ENCODE results near the gene CD6.
A peak's percentile ranks its signal among the peaks of the same experiment; 100 is the strongest.
"Not testable (repeated sequence)": the region's sequence is repeated elsewhere in the genome, so short reads cannot be mapped to it uniquely, and the experiment has no call there.

CD6 gene

DNA sequence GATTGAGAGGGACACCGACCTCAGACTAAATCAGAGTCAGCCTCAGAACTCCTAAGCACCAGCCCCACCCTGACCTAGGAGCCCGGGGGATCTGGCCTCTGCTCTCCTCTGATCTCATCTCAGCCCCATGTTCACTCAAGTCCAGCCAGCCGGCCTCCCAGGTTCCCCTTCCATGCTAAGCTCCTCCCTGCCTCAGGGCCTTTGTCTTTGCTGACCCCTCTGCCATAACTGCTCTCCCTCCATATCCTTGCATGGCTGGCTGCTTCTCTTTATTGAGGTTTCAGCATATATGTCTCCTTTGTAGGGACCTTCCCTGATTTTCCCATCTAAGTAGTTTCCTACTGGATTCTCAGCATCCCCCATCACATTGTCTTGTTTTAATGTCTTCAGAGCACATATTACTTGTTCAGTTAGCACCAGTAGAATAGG is 18.7 kb upstream of the CD6 start:
- DNase-seq (ENCODE audit: low read depth in 2 of 2, low spot score in 1 of 2): no peak

DNA sequence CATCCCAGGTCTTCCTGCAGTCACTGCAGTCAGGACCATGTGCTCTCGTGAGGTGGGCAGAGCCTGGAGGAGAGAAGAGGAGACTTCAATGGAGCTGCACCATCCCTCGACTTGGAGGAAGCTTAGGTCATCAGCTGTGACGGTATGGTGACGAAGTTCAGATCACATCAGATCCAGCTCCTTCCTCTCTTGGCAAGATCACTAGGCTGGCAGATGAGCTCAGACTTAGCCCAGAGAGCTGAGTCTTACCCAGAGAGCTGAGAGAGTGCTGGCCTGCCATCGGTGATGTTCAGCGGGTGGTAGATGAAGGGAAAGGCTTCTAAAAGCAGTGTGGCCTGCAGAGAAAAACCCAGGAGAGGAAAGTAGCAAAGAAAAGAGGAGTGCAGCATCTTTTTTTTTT is 17.7 kb upstream of the CD6 start:
- DNase-seq (ENCODE audit: low read depth in 2 of 2, low spot score in 1 of 2): no peak

DNA sequence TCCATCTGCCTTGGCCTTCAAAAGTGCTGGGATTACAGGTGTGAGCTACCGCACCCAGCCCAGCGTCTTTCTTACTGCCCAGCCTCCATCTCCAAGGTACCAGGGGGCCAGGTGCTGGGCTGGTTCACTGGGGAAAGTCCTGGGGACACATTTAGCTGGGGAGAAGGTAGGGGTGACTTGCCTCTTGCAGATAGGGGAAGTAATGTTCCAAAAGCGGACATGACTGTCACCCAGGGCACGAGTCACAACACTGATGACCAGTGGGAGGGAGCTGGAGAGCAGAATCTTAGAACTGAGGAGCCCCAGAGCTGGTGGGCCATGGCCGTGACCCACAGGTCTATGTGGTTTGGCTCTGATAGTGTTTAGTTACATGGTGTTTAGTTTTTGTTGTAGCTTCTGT is 17.1 kb upstream of the CD6 start:
- no peak for DNase-seq (ENCODE audit: low read depth in 2 of 2, low spot score in 1 of 2)

DNA sequence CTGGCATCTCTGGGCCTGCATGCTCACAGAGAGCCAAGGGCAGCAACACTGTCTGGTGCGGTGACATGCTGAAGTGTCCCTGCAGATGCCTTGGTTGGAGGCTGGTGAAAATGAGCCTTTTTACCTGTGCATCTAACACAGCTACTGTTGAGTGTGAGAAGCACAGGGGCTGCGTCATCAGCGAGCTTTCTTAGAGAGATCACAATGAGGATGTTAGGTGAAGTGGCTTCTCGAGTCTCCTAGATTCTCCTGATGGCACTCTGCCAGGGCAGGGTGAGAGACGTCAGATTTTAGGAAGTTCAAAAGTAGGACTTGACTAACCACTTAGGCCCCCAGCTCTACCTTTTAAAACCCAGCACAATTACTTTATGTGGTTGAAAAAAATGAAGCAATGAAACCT is 15.9 kb upstream of the CD6 start:
- DNase-seq (ENCODE audit: low read depth in 2 of 2, low spot score in 1 of 2): no peak

DNA sequence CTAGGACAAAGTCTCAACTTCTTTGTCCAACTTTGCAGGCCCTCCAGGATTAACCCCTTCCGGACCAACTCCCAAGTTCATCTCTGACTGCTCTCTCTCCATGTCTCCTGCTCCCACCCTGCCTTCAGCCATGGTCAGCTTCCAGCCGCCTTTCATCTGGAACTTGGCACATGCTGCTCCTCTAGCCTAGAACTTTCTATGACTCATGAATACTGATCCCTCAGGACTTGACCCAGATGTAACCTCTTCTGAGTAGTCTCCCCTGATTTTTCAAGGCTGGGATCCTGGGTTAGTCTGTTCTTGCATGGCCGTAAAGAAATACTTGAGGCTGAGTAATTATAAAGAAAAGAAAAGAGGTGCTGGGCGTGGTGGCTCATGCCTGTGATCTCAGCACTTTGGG is 14.3 kb upstream of the CD6 start:
- DNase-seq (ENCODE audit: low read depth in 2 of 2, low spot score in 1 of 2): no peak

DNA sequence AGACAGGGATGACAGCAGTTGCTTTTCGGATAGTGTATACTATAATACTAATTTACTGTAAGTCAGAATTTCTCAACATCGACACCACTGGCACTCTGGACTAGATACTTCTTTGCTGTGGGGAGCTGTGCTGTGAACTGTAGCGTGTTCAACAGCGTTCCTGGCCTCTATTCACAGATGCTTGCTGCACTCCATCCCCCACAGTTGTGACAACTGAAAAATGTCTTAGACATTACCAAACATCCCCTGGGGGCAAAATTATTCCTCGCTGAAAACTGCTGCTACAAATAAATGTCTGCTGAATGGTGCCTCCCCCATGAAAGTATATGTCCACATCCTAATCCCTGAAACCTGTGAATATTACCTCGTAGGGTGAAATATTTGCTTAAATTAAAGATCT is 12.0 kb upstream of the CD6 start:
- DNase-seq (ENCODE audit: low read depth in 2 of 2, low spot score in 1 of 2): no peak

DNA sequence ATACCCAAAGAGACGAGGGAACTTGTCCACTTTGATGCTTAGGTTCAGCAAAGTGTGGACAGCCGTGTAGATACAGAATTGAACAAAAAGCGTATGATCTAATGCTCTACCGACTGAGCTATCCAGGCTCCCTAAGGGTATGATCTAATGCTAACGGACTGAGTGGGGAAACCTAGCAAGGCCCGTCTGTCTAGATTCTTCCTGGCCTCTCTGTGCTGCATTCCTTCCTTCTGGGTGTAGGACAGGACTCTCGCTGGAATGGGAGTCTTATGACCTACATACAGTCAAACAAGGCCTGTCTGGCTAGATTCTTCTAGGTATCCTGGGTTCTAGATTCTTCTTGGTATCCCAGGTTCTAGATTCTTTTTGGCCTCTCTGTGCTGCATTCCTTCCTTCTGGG is 11.1 kb upstream of the CD6 start:
- no peak for DNase-seq (ENCODE audit: low read depth in 2 of 2, low spot score in 1 of 2)

DNA sequence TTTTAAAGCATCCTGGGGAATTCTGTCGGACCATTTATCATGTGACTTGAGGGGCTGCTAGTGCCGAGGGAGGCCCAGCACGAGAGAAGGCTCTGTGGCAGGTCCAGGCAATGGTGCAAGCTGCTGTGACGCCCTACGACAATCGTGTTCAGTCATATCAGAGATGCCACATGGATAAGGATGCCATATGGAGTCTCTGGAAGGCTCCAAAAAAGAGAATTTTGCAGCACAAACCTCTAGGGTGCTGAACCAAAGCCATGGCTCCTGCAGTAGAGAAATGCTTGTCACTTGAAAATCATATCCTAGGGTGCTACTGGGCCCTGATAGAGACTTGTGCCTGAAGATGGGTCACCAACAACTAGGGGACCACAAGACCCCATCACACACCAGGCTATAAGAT is 6.7 kb upstream of the CD6 start:
- DNase-seq (ENCODE audit: low read depth in 2 of 2, low spot score in 1 of 2): no peak

DNA sequence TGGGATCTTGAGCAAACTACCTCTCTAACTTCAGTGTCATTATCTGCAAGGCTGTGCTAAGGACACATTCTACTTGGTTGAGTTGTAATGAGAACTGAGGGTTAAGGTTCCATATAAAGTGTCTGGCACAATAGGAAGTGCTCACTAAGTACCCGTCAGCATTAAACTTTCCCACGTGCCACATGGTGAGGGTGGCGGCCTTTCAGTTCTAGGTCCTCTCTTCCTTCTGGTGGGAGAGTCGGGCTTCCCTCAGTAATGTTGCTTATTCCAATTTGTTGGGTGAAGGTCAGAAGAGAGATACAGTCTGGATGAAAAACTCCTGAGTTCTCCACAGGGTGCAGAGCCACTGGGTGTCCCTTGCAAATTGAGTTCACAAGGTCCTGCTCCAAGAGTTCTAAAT is 4.6 kb upstream of the CD6 start:
- DNase-seq (ENCODE audit: low read depth in 2 of 2, low spot score in 1 of 2): no peak

DNA sequence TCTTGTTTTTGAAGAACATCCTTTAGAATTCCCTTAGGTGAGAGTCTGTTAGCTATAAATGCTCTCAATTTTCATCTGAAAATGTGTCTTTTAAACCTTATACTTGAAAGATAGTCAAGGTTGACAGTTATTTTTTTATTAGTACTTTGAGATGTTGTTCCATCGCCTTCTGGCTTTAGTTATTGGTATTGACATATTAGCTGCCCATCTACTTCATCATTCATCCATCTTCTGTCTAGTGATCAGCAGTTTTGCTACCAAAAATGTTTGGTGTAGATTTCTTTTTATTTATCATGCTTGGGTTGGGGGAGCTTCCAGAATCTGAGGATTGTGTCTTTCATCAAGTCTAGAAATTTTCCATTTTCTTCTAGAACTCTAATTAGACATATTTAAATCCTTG is 3.3 kb upstream of the CD6 start:
- DNase-seq (ENCODE audit: low read depth in 2 of 2, low spot score in 1 of 2): no peak

DNA sequence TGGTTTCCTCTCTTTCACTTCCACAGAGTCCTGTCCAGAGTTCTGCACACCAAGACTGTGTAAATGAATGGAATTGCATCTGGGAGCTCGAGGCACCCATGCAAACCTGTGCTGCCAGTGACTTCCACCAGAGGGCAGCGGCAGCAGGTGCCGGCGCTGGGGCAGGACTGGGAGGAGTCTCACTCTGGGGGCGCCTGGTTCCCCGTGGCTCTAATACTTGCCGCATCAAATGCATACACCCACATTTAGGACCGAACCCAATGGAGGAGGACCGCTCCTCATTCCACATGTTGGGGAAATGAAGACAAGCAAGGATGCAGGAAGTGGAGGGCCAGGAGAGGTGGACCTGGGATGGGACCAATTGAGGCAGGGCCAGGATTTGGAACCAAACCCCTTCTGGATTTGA is 1.1 kb upstream of the CD6 start:
- DNase-seq (ENCODE audit: low read depth in 2 of 2, low spot score in 1 of 2): peak; percentile 55 to 71

DNA sequence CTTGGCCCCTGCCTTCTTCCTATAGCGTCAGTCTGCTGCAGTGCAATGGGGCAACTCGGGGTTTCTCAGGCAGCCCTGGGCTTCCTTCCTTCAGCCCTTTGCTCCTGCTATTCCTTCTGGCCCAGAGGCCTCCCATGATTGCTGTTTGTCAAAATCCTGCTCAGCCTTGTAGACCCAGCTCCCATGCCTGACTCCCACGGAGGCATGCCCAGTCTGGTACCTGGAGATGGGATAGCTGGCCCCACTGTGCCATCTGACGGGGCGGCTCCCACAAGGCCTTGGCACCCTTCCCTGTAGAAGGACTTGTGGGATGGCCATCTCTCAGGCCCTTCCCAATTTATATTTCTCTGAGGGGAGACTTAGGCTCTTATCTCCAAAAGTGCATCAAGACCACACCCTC is 590 bp upstream of the CD6 start:
- no peak for DNase-seq (ENCODE audit: low read depth in 2 of 2, low spot score in 1 of 2)

DNA sequence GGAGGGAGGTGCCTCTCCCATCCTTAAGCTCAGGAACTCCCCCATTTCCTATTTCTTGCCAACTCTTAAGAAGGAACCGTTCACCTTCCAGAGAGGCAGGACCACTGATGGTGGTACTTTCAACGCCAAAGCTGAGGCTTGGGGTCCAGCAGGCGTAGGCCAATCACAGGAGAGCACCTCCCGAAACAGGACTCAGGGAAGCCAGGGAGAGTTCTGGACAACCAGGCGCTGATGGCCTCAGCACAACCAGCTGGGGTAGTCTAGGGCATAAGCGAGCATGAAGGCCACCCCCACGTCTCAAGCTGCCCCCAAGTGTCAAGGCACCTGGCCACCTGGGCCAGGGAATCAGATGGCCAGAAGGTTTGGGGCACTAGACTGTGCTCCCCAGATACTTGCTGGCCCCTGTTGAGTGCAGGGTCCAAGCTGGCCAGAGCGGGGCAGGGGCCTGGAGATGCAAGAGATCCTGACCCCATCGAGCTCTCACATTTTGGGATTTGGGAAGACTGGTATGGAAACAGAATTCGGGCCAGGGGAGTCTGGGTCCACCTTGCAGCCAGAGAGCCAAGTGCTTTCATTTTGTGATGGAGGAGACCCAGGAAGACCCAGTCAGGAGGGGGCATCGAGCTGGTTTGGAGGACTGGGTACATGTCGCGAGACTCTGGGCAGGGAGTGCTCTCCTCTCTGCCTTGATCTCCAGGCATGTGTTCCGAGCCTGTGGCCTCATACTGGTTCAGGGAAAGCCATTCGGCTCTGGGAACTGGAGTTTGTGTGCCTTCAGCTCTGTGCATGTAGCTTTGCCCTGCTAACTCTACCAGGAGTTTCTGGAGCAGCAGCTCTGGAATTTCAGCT is 926 bp downstream of the CD6 start:
- no peak for DNase-seq (ENCODE audit: low read depth in 2 of 2, low spot score in 1 of 2)

DNA sequence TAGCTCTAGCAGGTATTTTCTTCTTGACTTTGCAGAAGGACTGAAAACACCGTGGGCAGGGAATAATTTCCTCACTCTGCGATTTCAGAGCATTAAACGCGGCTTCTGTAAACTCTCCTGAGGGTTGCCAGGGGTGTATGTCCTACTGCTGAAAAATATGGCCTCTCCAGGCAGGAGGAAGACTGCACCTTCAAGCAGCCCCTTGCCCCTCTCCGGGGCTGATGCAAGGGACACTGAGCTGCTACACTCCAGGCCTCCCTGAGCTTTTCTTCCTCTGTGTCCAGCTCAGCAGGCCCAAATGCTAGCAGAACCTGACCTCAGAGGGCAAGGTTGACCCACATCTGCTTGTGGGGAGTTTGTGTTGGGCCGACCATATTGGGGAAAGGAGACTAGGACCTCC is 2.2 kb downstream of the CD6 start:
- no peak for DNase-seq (ENCODE audit: low read depth in 2 of 2, low spot score in 1 of 2)

DNA sequence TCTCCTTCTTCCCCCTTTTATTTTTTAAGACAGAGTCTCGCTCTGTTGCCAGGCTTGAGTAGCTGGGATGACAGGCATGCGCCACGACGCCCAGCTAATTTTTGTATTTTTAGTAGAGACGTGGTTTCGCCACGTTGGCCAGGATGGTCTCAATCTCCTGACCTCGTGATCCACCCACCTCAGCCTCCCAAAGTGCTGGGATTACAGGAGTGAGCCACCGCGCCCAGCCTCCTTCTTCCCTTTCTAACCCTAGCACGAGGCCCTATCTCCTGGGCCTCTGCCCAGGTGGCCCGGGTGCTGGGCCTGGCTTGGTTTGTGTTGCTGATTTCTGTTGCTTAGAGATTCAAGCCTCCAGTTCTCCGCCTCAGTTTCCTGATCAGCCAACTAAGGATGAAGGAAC is 2.8 kb downstream of the CD6 start:
- DNase-seq (ENCODE audit: low read depth in 2 of 2, low spot score in 1 of 2): not testable (repeated sequence)

DNA sequence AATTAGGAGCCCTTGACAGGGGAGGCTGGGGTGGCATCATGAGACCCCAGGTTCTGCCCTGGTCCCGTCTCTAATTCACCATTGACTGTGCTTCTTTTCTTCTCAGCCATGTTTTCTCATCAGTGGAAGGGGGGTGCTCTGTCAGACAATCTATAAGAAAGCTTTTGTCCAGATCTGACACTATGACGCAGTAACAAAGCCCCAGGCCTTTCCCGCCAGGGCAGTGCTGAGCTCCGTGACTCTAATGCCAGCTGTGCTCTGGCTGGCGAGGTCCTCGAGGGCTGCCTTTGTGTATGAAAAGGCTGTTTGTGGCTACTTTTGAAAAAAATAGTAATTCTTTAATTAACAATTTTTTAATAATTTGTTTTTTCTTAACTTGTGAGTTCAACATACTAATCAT is 3.2 kb downstream of the CD6 start:
- no peak for DNase-seq (ENCODE audit: low read depth in 2 of 2, low spot score in 1 of 2)

DNA sequence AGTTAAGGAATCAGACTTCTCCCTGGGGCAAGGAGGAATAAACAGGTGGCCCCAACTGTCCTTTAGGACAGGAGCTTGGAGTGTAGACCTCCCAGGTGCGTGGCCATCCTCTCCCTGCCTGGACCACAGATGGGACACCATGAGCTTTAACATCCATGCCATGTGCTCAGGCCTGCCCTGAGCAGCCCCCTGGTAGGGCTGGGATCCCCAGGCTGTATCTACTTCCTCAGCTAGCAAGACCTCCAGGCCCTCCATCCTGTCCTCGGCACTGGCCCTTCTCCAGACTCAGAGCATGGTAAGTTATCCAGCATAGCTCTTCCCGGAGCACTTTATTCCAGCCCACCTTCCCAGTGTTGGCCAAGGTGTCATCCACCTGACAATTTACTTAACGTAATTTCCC is 5.7 kb downstream of the CD6 start:
- no peak for DNase-seq (ENCODE audit: low read depth in 2 of 2, low spot score in 1 of 2)

DNA sequence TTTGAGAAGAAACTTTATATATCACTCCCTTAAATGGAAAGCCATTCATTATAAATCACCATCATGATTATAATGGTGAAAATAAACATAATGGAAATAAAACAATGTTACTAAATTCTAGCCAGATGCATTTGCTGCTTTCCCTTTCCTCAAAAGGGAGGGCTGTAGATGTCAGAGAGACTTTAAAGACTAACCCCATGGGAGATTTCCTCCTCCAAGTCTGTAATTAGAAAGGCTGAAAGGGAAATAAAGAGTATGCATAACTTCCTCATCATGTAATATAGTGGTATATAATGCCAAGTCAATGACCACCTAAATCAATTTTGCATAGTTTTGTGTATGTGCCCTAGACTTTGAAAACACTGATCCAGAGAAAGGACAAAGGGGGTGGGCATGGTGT is 6.4 kb downstream of the CD6 start:
- DNase-seq (ENCODE audit: low read depth in 2 of 2, low spot score in 1 of 2): no peak

DNA sequence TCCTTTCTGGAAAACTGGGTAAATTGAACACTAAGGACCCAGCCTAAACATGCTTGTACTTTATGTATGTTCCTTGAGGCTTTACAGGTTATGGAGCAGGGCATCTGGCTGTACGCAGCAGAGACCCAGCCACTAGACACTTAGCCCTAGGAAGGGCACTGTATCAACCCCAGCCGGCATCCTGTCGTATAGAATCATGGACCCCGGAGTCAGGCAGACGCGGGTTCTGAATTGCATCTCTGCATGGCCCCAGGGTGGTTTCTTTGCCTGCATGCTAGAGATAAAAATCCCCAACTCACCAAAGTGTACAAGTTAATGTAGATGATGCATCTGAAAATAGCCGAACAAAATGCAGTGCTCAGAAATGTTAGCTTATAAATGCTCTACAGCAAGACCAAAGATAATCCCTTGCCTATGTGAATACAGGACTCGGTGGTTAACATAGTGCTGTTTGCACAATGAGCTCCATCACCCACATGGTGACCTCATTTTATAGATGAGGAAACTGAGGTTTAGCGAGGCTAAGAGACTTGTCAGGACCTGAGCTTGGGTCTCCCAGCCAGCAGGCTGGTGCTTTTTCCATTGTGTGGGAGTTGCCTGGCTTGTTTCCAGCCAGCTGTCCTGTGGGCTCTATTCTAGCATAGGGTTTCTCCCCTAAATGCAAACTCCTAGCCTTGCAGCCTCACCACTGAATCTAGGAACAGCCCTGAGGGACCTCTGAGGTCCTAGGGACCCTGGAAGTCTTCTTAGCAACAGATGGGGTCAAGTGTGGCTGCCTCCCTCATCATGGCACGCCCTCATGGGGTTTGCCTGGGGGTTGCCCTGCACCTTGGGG is 7.3 kb downstream of the CD6 start:
- no peak for DNase-seq (ENCODE audit: low read depth in 2 of 2, low spot score in 1 of 2)

DNA sequence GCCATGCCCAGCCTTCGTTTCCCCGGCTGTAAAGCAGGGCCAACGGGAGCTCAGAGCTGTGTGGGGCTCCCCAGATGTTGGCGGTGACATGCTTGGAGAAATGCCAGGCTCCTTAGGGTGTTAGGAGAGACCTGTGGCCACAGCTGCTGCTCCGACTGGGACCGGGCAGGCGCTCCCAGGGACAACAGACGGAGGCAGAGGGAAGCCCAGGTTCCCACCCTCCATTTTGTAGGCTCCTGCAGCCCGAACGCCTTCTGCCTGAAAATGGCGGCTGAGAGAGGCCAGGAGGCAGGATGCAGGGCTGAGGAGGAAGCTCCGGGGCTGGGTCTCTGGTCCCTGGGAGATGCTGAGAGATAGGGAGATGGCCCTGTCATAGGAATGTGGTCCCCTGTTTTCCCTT is 10.0 kb downstream of the CD6 start:
- DNase-seq (ENCODE audit: low read depth in 2 of 2, low spot score in 1 of 2): no peak

DNA sequence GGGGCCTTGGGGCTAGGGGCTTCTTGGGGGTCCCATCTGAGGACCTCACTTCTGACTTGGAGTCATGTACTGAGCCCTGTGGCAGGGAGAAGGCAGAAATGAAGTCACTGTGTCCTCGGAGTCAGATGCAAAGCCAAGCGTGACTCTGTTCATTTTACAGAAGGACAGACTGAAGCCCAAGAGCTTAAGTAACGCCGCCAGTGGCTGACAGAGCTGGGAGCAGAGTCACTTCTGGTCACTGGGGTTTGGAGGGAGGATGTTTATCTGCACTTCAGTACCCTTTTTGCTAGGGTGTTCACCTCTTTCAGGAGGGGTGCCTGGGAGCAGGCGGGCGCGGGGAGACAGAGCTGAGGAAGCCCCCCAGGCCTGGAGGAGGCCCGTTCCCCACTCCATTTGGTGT is 10.7 kb downstream of the CD6 start:
- no peak for DNase-seq (ENCODE audit: low read depth in 2 of 2, low spot score in 1 of 2)

DNA sequence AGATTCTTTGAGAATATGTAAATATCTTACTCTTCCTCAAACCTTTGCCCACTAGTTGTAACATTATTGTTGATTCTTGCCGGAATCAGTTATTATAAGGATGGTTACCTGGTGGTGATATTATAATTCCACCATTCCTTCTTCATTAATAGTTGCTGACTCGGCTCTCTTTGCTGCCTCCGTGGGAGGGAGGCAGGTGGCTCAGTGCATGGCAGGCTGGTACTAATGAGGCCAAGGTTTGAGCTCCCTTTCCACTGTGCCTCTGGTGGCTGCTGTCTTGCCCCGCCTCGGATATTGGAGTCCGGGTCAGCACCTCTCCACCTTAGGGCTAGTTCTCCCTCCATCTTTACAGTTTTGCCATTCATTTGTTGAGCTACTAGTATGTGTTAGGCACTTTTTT is 12.7 kb downstream of the CD6 start:
- DNase-seq (ENCODE audit: low read depth in 2 of 2, low spot score in 1 of 2): no peak

DNA sequence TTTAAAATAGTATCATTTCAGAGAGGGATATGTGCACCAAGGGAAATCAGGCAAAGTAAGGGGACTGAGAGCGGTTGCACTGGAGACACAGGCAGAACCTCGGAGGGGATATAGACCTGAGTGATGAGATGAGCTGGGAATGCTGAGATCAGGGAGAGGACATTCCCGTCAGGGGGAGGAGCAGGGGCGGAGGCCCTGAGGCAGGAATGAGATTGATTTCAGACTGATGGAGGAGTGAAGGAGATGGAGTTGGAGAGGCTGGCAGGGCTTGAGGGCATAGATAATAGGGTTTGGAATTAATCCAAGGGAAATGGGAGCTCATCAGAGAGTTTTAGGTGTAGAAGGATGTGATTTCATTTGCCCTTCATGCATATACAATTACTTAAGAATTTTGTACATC is 13.2 kb downstream of the CD6 start:
- DNase-seq (ENCODE audit: low read depth in 2 of 2, low spot score in 1 of 2): no peak
